Ovary (tissue), 3 donors: ENCODE results near the gene KIF22.

ENCODE experiments used
- CTCF ChIP-seq, 3 donors: fragments of 450-650 bp in 2 of 3; fragments of 200-600 bp in 1 of 3; IDR thresholded peaks; one replicate each; pipeline versions ENCODE4 v1.5.1 to v1.8.0; 2016 to 2022; ENCODE audit warnings: antibody characterized with exemption in 3 of 3, mild to moderate bottlenecking in 1 of 3
- EP300 ChIP-seq: sonication (generic); formaldehyde crosslinking; IDR thresholded peaks from one replicate; pipeline ENCODE4 v1.6.1; 2017; ENCODE audit warnings: antibody characterized with exemption
- POLR2A ChIP-seq: fragments of 450-650 bp; IDR thresholded peaks from one replicate; pipeline ENCODE4 v1.6.1; 2017; ENCODE audit warnings: antibody characterized with exemption, mild to moderate bottlenecking, moderate library complexity
- donor health status: DM: no; HTN: no; CAD: no.

- TF ChIP-seq CTCF (IDR thresholded peaks at IDR 0.05) = no peak
- TF ChIP-seq POLR2A = no peak
- TF ChIP-seq EP300 = no peak
Measured at GRCh38 chr16:29849505-29849904, 59.0 kb downstream of the KIF22 start.
